HG02870 (cell line): ENCODE measurements around the gene GLRA3.
A peak's percentile ranks its signal among the peaks of the same experiment; 100 is the strongest.
"Not testable (repeated sequence)": the region's sequence is repeated elsewhere in the genome, so short reads cannot be mapped to it uniquely, and the experiment has no call there.

ENCODE experiments used
- ATAC-seq: cut with Tn5 transposase; IDR thresholded peaks from one replicate; pipeline ENCODE4 v1.9.1; 2021; ENCODE audit warnings: mild to moderate bottlenecking, moderate library complexity; ENCODE audit not compliant: unreplicated experiment

GLRA3 gene

GRCh38 chr4:174828845-174829701, at the start of gene GLRA3:
GLRA3 (minus strand) TSS chr4:174829247; CDS start chr4:174828811, 436 bp downstream.
- peak; percentile 85 for ATAC-seq

GRCh38 chr4:174874898-174875297, 45.9 kb upstream of the GLRA3 start:
- ATAC-seq = no peak

GRCh38 chr4:174873931-174874330, 44.9 kb upstream of the GLRA3 start:
- no peak for ATAC-seq

- not testable (repeated sequence) for ATAC-seq
Observed at GRCh38 chr4:174873146-174873545, 44.1 kb upstream of the GLRA3 start.

GRCh38 chr4:174871407-174871806, 42.4 kb upstream of the GLRA3 start:
- ATAC-seq = no peak

GRCh38 chr4:174870311-174870710, 41.3 kb upstream of the GLRA3 start:
- no peak for ATAC-seq

- no peak for ATAC-seq
Observed at GRCh38 chr4:174869339-174869738, 40.3 kb upstream of the GLRA3 start.

- no peak for ATAC-seq
Observed at GRCh38 chr4:174867903-174868302, 38.9 kb upstream of the GLRA3 start.

- no peak for ATAC-seq
Observed at GRCh38 chr4:174865418-174865985, 36.5 kb upstream of the GLRA3 start.

GRCh38 chr4:174864031-174864430, 35.0 kb upstream of the GLRA3 start:
- no peak for ATAC-seq

GRCh38 chr4:174860588-174860987, 31.5 kb upstream of the GLRA3 start:
- ATAC-seq = no peak

- no peak for ATAC-seq
Observed at GRCh38 chr4:174859904-174860303, 30.9 kb upstream of the GLRA3 start.

- no peak for ATAC-seq
Observed at GRCh38 chr4:174856926-174857800, 28.1 kb upstream of the GLRA3 start.

- no peak for ATAC-seq
Observed at GRCh38 chr4:174855050-174855449, 26.0 kb upstream of the GLRA3 start.

- ATAC-seq = no peak
Observed at GRCh38 chr4:174853629-174854028, 24.6 kb upstream of the GLRA3 start.

GRCh38 chr4:174848596-174848995, 19.5 kb upstream of the GLRA3 start:
- ATAC-seq = no peak

- no peak for ATAC-seq
Observed at GRCh38 chr4:174847801-174848427, 18.9 kb upstream of the GLRA3 start.

GRCh38 chr4:174835536-174835935, 6.5 kb upstream of the GLRA3 start:
- no peak for ATAC-seq

- ATAC-seq = no peak
Observed at GRCh38 chr4:174834477-174834876, 5.4 kb upstream of the GLRA3 start.

GRCh38 chr4:174826660-174827059, 2.4 kb downstream of the GLRA3 start:
- ATAC-seq = no peak

- ATAC-seq = no peak
Observed at GRCh38 chr4:174815282-174815681, 13.8 kb downstream of the GLRA3 start.
